ENCODE data around the gene DKKL1. TPM values are rescaled to one million over a fixed set of nuclear protein-coding genes. Genes with fewer than 3 reads are reported as not detected.
"Not testable (repeated sequence)": the region's sequence is repeated elsewhere in the genome, so short reads cannot be mapped to it uniquely, and the experiment has no call there.

Gene DKKL1
- total and polyA plus RNA-seq, 10 donors: 0.57 to 1.1 (median 0.68) TPM; not detected in 6

DNA sequence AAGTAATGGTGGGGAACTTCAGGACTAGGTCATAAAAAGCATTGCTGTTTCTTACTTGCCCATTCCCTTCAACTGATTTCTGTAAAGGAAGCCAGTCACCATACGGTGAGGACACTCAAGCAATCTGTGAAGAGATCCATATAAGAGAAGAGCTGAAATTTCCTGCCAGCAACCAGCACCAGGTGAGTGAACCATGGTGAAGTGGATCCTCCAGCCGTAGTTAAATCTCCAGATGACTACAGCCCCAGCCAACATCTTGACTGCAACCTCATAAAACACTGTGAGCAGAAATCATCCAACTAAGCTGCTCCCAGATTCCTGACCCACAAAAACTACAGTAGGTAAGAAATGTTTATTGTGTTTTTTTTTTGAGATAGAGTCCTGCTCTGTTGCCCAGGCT, 34.9 kb upstream of the DKKL1 start:
- peak overlapping the region in 7 of 8 donors; percentile 46 to 95 (median 87) for H3K27ac ChIP-seq
- WGBS, 5 donors: 64 to 91% (median 80%) methylated on average over 2 of the region's 2 CpGs
- no peak for DNase-seq
- H3K27me3 ChIP-seq (replicated peaks in 1 of 7): no peaks in the 10 kb centered on the region
- peak overlapping the region in 1 of 8 donors; percentile 4 for H3K4me3 ChIP-seq
- TF ChIP-seq POLR2A (IDR thresholded peaks at IDR 0.05) (no peak), POLR2AphosphoS5 (IDR thresholded peaks at IDR 0.05) (no peak)
- TF ChIP-seq, protein P1, sequence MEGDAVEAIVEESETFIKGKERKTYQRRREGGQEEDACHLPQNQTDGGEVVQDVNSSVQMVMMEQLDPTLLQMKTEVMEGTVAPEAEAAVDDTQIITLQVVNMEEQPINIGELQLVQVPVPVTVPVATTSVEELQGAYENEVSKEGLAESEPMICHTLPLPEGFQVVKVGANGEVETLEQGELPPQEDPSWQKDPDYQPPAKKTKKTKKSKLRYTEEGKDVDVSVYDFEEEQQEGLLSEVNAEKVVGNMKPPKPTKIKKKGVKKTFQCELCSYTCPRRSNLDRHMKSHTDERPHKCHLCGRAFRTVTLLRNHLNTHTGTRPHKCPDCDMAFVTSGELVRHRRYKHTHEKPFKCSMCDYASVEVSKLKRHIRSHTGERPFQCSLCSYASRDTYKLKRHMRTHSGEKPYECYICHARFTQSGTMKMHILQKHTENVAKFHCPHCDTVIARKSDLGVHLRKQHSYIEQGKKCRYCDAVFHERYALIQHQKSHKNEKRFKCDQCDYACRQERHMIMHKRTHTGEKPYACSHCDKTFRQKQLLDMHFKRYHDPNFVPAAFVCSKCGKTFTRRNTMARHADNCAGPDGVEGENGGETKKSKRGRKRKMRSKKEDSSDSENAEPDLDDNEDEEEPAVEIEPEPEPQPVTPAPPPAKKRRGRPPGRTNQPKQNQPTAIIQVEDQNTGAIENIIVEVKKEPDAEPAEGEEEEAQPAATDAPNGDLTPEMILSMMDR (IDR thresholded peaks at IDR 0.05 in 8 of 11, conservative IDR thresholded peaks at IDR 0.05 in 3 of 11): no peak
- H3K36me3 ChIP-seq: peaks cover 0 to 19% (median 0%) of the 10 kb centered on the region in 6 donors
- no peaks in the 10 kb centered on the region for H3K9me3 ChIP-seq
- intact Hi-C loops (cut with DNase I; ENCODE audit: low total_unique reads): no loop called here
- H3K4me1 ChIP-seq: peaks cover 6 to 95% (median 78%) of the 10 kb centered on the region in 6 donors

DNA sequence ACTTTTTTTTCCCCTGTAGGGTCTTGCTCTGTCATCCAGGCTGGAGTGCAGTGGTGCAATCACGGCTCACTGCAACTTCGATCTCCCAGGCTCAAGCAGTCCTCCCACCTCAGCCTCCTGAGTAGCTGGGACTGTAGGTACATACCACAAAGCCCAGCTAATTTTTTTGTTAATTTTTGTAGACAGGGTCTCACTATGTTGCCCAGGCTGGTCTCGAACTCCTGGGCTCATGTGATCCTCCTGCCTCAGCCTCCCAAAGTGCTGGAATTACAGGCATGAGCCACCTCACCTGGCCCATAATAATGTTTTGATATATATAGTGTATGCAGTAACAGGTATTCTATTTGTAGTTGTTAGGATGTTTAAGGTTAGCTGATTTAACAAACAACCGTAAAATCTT, 32.5 kb upstream of the DKKL1 start:
- 82 to 93% (median 85%) methylated on average over 4 of the region's 4 CpGs for WGBS, 5 donors
- H3K27me3 ChIP-seq (replicated peaks in 1 of 7); intact Hi-C loops (cut with DNase I; ENCODE audit: low total_unique reads); H3K9me3 ChIP-seq; DNase-seq: not testable (repeated sequence)
- Histone ChIP-seq H3K4me3 (peak overlapping the region in 1 of 8 donors; percentile 18), H3K4me1 (peaks cover 6 to 97% (median 89%) of the 10 kb centered on the region in 6 donors), H3K27ac (peak overlapping the region in 5 of 8 donors; percentile 20 to 95 (median 89)), H3K36me3 (peaks cover 0 to 19% (median 0%) of the 10 kb centered on the region in 6 donors)

DNA sequence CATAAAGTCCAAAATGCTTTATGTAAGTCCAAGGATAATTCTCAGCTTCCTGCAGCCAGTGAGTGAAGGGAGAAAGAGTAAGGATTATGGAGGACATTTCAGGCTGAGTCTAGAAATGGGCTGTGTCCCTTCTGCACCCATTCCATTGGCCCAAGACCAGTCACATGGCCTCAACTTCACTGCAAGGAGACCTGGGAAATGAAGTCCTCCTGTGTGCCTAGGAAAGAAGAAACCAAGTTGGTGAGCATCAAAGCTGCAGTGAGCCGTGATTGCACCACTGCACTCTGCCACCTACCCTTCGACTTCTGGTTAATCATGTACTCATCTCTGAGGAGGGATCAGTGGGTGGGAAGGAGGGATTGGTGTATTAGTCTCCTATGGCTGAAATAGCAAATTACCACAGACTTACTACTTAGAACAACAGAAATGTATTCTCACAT, 32.0 kb upstream of the DKKL1 start:
- no peaks in the 10 kb centered on the region for H3K27me3 ChIP-seq (replicated peaks in 1 of 7)
- intact Hi-C loops (cut with DNase I; ENCODE audit: low total_unique reads): no loop called here
- peak; percentile 91 for DNase-seq
- peaks cover 6 to 97% (median 89%) of the 10 kb centered on the region in 6 donors for H3K4me1 ChIP-seq
- TF ChIP-seq, protein P1 (IDR thresholded peaks at IDR 0.05 in 8 of 11, conservative IDR thresholded peaks at IDR 0.05 in 3 of 11): no peak
- TF ChIP-seq POLR2A (IDR thresholded peaks at IDR 0.05) (no peak), POLR2AphosphoS5 (IDR thresholded peaks at IDR 0.05) (no peak)
- peaks cover 0 to 20% (median 0%) of the 10 kb centered on the region in 6 donors for H3K36me3 ChIP-seq
- WGBS, 5 donors: 25 to 35% (median 26%) methylated on average over 2 of the region's 2 CpGs
- peak overlapping the region in 1 of 8 donors; percentile 18 for H3K4me3 ChIP-seq
- peak overlapping the region in 6 of 8 donors; percentile 6 to 95 (median 88) for H3K27ac ChIP-seq
- H3K9me3 ChIP-seq: no peaks in the 10 kb centered on the region

DNA sequence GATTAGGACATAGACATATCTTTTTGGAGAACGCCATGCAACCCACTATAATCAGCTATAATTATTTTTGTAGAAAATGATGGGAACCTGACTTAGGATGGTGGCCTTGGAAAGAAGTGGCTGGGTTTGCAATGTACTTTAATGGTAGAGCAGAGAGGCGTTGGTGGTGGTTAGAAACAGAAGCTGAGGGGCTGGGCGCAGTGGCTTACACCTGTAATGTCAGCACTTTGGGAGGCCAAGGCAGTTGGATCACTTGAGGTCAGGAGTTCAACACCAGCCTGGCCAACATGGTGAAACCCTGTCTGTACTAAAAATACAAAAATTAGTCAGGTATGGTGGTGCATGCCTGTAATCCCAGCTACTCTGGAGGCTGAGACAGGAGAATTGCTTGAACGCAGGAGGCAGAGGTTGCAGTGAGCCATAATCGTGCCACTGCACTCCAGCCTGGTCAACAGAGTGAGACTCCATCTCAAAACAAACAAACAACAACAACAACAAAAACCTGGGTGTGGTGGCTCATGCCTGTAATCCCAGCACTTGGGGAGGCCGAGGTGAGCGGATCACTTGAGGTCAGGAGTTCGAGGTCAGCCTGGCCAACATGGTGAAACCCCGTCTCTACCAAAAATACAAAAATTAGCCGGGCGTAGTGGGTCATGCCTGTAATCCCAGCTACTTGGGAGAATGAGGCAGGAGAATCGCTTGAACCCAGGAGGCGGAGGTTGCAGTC, 30.8 kb upstream of the DKKL1 start:
- 74 to 89% (median 76%) methylated on average over 13 of the region's 13 CpGs for WGBS, 5 donors
- DNase-seq; intact Hi-C loops (cut with DNase I; ENCODE audit: low total_unique reads); H3K9me3 ChIP-seq; H3K27me3 ChIP-seq (replicated peaks in 1 of 7); H3K4me3 ChIP-seq: not testable (repeated sequence)
- peaks cover 6 to 97% (median 90%) of the 10 kb centered on the region in 6 donors for H3K4me1 ChIP-seq
- peaks cover 0 to 32% (median 2%) of the 10 kb centered on the region in 6 donors for H3K36me3 ChIP-seq
- peak overlapping the region; percentile 61 to 95 (median 88) for H3K27ac ChIP-seq

DNA sequence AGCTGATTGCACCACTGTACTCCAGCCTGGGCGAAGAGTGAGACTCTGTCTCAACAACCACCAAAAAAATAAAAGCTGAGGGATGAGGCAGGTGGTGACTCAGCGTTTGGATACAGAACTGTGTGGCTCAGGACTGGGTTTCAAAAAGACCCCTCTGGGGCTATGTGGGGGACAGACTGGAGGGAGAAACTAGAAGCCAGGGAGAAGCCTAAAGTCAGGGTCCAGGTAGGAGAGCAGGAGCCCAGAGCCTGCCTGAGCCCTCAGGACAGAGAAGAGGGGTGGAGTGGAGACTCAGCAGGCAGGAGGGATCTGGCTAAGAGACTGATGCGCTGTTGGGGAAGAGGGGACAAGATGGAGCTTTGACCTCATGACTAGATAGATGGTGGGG, 30.3 kb upstream of the DKKL1 start:
- TF ChIP-seq, protein P1 (IDR thresholded peaks at IDR 0.05 in 8 of 11, conservative IDR thresholded peaks at IDR 0.05 in 3 of 11): no peak
- H3K4me1 ChIP-seq: peaks cover 7 to 97% (median 91%) of the 10 kb centered on the region in 6 donors
- DNase-seq: no peak
- 39 to 45% (median 44%) methylated on average over 3 of the region's 3 CpGs for WGBS, 5 donors
- H3K4me3 ChIP-seq: peak overlapping the region in 3 of 8 donors; percentile 69 to 79 (median 77)
- H3K27ac ChIP-seq: peak overlapping the region; percentile 61 to 95 (median 88)
- no peaks in the 10 kb centered on the region for H3K27me3 ChIP-seq (replicated peaks in 1 of 7)
- no peaks in the 10 kb centered on the region for H3K9me3 ChIP-seq
- H3K36me3 ChIP-seq: peaks cover 0 to 38% (median 7%) of the 10 kb centered on the region in 6 donors
- intact Hi-C loops (cut with DNase I; ENCODE audit: low total_unique reads): no loop called here

Data from spleen (tissue), 11 donors.